Measurements from ENCODE around the gene NELFB. TPM values are rescaled to one million over a fixed set of nuclear protein-coding genes. Genes with fewer than 3 reads are reported as not detected.
A peak's percentile ranks its signal among the peaks of the same experiment; 100 is the strongest.

NELFB gene
- total RNA-seq, 1 donor from 2014 or later, result 61.9 TPM

DNA sequence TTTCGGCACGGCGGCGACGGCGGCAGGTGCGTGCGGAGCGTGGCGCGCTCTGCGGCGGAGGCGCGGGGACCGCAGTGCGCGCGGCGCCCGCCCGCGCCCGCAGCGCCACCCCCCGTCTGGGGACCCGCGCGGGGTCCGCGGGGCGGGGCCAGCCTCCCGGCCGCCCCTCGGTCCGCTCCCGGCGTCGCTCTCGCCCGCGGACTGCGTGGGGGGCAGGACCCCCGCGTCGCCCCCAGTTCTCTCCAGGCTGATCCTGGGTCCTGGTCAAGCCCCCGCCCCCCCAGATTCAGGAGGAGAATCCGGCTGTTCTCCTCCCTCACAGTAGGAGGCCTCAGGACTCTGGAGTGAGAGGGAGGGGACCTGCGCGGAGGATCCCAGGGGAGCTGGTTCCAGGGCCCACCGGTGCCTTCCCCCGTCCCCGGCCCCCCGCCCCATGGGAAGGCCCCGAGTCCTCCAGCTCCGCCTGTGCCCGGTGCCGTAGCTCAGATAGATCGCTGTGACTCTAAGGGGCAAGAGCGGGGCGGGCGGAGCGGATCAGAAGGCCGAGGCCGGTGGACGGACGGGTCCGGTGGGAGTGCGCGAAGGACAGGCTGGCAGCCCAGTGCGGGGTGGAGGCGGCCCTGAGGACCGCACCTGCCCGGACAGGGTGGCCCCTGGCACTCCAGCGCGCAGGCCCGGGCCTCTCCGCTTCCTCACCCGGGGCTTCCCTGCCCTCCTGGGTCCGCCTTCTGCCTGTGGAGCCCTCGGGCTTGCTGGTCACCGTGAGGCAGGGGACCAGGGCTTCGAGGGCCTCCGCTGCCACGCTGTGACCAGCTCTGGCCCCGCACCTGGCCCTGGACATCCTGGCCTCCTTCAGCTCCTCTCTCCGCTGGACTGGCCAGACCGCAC, 32.7 kb upstream of the NELFB start, which contains the start of gene RNF208:
RNF208 (minus strand) TSS at position 51 of the 888 bp plus-strand sequence. CDS start 1,028 bp downstream, outside the sequence.
- Mint-ChIP-seq H3K4me3 (peak within 1 kb of the TSS; percentile 86), H3K4me1 (ENCODE audit: unreplicated experiment) (peaks cover 1% of the 10 kb centered on the region), H3K27ac (peak within 1 kb of the TSS; percentile 81), H3K27me3 (peaks cover under 1% of the 10 kb centered on the region), H3K9me3 (no peaks in the 10 kb centered on the region), H3K36me3 (no peaks in the 10 kb centered on the region)
- TF ChIP-seq CTCF (conservative IDR thresholded peaks at IDR 0.05), result no peak
- no peak for DNase-seq (ENCODE audit: extremely low spot score, unreplicated experiment)

DNA sequence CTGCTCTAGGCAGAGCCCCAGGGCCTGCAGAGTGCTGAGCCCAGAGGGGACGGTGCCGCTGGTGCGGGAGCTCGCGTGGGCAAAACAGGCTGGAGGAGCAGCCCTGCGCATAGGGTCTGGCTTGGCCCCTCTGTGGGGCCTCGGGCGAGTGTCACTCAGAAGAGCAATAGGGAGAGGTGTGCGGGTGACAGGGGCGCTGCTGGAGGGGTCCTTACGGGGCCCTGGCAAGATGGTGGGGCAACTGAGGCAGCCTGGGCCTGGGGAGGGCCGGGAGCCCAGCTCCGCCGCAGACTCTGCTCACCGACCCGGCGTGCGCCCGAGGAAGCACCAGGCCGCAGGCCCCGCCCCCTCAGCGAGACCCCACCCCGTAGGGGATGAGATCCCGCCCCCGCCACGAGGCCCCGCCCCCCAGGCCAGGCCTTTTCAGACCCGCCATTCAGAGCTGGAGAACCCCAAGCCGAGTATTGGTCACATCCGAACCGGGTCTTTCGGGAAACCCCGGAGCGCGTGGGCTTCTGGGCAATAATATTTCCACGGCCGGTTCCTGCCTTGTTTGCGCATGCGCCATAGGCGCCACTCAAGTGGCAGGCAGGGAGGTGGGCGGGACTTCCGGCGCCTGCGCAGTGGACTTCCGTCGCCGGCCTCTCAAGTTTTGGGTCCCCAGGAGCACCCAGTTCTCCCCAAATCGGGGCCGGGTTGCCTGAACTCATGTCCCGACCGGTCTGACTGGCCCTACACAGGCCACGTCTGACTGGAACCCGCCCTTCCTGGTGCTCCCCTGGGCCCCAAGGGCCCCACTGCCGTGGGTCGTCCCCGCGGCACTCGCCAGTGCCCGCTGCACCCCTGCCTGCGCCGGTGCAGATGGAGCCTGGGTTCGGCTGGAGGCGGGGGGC, 31.8 kb upstream of the NELFB start:
- DNase-seq (ENCODE audit: extremely low spot score, unreplicated experiment), result peak; percentile 97
- Mint-ChIP-seq H3K27me3 (peaks cover 3% of the 10 kb centered on the region), H3K4me1 (ENCODE audit: unreplicated experiment) (peaks cover 5% of the 10 kb centered on the region), H3K36me3 (no peaks in the 10 kb centered on the region), H3K27ac (peak overlapping the region; percentile 81), H3K9me3 (no peaks in the 10 kb centered on the region), H3K4me3 (peak overlapping the region; percentile 86)
- no peak for TF ChIP-seq CTCF (conservative IDR thresholded peaks at IDR 0.05)

DNA sequence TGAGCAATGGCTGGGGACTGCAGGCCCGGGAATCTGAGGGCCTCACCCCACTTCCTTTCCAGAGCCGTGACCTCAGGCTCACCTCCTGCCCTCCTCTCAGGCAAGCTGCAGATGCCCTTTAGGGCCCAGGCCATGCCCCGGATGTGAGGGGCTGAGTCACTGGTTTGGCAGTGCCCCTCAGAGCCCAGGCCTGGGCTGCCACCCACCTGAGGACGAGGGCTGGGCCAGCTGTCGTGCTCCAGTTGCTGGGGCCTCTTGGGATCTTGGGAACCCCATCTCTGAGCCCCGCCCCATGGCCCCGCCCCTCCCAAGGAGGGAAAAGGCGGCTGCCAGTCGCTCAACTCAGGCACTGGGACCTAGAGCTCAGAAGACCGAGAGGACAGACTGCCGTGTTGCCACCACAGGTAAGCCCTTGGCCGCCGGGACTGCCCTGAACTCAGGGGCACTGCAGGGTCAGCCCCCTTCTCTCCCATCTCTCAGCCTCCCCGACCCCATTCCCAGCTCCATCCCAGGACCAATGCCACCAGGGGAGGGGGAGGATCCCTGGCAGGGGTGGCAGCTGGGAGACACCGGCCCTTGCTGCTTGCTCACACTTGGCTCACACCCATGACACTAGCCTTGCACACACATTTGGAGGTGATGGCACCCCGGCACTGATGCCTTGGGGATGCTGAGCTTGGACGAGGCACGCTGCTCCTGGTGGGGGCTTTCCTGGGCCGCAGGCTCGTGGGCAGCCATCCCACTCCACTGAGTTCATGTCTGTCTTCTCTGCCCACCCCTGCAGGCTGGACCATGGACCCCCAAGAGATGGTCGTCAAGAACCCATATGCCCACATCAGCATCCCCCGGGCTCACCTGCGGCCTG, 30.1 kb upstream of the NELFB start, which contains the start of gene CYSRT1:
CYSRT1 (plus strand) TSS at position 345 of the 865 bp plus-strand sequence; CDS start at position 793, 448 bp downstream.
- peaks cover 5% of the 10 kb centered on the region for H3K4me1 Mint-ChIP-seq (ENCODE audit: unreplicated experiment)
- TF ChIP-seq CTCF (conservative IDR thresholded peaks at IDR 0.05), result no peak
- H3K4me3 Mint-ChIP-seq, result peak within 1 kb of the TSS; percentile 86
- peak within 1 kb of the TSS; percentile 81 for H3K27ac Mint-ChIP-seq
- H3K9me3 Mint-ChIP-seq, result no peaks in the 10 kb centered on the region
- peaks cover 3% of the 10 kb centered on the region for H3K27me3 Mint-ChIP-seq
- no peak for DNase-seq (ENCODE audit: extremely low spot score, unreplicated experiment)
- no peaks in the 10 kb centered on the region for H3K36me3 Mint-ChIP-seq

DNA sequence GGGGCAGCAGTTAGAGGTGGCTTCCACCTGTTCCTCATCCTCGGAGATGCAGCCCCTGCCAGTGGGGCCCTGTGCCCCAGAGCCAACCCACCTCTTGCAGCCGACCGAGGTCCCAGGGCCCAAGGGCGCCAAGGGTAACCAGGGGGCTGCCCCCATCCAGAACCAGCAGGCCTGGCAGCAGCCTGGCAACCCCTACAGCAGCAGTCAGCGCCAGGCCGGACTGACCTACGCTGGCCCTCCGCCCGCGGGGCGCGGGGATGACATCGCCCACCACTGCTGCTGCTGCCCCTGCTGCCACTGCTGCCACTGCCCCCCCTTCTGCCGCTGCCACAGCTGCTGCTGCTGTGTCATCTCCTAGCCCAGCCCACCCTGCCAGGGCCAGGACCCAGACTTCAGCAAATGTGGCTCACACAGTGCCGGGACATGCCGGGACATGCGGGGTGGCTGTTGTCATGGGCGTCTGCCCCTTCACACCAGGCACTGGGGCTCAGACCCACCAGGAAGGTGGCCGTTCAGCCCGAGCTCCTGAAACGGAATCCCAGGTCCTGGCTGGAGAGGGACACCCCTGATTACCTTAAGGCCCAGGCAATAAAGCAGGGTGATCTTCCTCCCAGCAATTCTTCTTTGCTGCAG, 29.3 kb upstream of the NELFB start:
- Mint-ChIP-seq H3K27ac (peak overlapping the region; percentile 34), H3K9me3 (no peaks in the 10 kb centered on the region), H3K4me1 (ENCODE audit: unreplicated experiment) (peaks cover 5% of the 10 kb centered on the region), H3K27me3 (peaks cover 3% of the 10 kb centered on the region), H3K4me3 (peak overlapping the region; percentile 55), H3K36me3 (no peaks in the 10 kb centered on the region)
- DNase-seq (ENCODE audit: extremely low spot score, unreplicated experiment), result no peak
- TF ChIP-seq CTCF (conservative IDR thresholded peaks at IDR 0.05), result no peak
